AG04449 (cell line): ENCODE data around the gene CRACR2B.

Source experiments
- CTCF ChIA-PET: fragments of 350-600 bp; formaldehyde crosslinking; extraction: SDS; loops from one replicate; lab custom pipeline; 2021; ENCODE audit warnings: antibody characterized with exemption; lab: Yijun Ruan, JAX
- POLR2A ChIA-PET: fragments of 400-600, 350-600 bp; formaldehyde crosslinking; extraction: SDS; loops from one replicate; lab custom pipeline; 2020; ENCODE audit warnings: antibody characterized with exemption, inconsistent platforms; lab: Yijun Ruan, JAX
- DNase-seq: peaks from one replicate; pipeline ENCODE4 v3.0.0-alpha.2; 2010; ENCODE audit warnings: low read depth, low spot score
- H3K4me3 ChIP-seq: 2 replicates; pipeline ENCODE4 v1.5.1; 2011; ENCODE audit warnings: low read depth, mild to moderate bottlenecking, control low read depth, low read length
- TF ChIP-seq, protein P1 (sequence below): IDR thresholded peaks from one replicate; pipeline ENCODE4 v1.5.1; 2011; ENCODE audit warnings: mild to moderate bottlenecking, moderate library complexity, low read length, control low read depth, inconsistent platforms; ENCODE audit not compliant: insufficient read depth; ENCODE audit errors: missing control alignments

CRACR2B gene

GRCh38 chr11:823441-824291 lies 4.1 kb upstream of the CRACR2B start:
- DNase-seq = no peak
- CTCF ChIA-PET = interaction anchor here (1.3 kb wide), 1 partner anchor 10 kb away, joined by 4 read pairs; no protein-coding TSS in a partner anchor
- TF ChIP-seq, protein P1, sequence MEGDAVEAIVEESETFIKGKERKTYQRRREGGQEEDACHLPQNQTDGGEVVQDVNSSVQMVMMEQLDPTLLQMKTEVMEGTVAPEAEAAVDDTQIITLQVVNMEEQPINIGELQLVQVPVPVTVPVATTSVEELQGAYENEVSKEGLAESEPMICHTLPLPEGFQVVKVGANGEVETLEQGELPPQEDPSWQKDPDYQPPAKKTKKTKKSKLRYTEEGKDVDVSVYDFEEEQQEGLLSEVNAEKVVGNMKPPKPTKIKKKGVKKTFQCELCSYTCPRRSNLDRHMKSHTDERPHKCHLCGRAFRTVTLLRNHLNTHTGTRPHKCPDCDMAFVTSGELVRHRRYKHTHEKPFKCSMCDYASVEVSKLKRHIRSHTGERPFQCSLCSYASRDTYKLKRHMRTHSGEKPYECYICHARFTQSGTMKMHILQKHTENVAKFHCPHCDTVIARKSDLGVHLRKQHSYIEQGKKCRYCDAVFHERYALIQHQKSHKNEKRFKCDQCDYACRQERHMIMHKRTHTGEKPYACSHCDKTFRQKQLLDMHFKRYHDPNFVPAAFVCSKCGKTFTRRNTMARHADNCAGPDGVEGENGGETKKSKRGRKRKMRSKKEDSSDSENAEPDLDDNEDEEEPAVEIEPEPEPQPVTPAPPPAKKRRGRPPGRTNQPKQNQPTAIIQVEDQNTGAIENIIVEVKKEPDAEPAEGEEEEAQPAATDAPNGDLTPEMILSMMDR = no peak
- no peak overlapping the region for H3K4me3 ChIP-seq
- POLR2A ChIA-PET = interaction anchor here (2.0 kb wide), 1 partner anchor 11 kb away, joined by 7 read pairs; no protein-coding TSS in a partner anchor

DNA sequence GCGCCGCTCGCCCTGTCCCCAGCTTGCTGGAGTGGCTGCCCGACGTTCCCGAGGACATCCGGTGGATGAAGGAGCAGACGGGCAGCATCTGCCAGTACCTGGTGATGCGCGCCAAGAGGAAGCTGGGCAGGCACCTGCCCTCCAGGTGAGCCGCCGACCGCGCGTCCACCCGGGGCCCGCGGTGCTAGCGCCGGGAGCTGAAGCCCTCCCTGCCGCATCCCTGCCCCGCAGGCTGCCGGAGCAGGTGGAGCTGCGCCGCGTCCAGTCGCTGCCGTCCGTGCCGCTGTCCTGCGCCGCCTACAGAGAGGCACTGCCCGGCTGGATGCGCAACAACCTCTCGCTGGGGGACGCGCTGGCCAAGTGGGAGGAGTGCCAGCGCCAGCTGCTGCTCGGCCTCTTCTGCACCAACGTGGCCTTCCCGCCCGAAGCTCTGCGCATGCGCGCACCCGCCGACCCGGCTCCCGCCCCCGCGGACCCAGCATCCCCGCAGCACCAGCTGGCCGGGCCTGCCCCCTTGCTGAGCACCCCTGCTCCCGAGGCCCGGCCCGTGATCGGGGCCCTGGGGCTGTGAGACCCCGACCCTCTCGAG lies 3.3 kb upstream of the CRACR2B start:
- no peak overlapping the region for H3K4me3 ChIP-seq
- CTCF ChIA-PET = interaction anchor here (1.3 kb wide), 1 partner anchor 10 kb away, joined by 4 read pairs; no protein-coding TSS in a partner anchor
- POLR2A ChIA-PET = interaction anchor here (0.8 kb wide), 1 partner anchor 11 kb away, joined by 3 read pairs; no protein-coding TSS in a partner anchor
- DNase-seq = no peak
- TF ChIP-seq, protein P1 = no peak

- H3K4me3 ChIP-seq = no peak overlapping the region
- no peak for DNase-seq
- CTCF ChIA-PET = no interaction called here
- POLR2A ChIA-PET = interaction anchor here (0.6 to 0.8 kb wide), 2 partner anchors 10 to 17 kb away, joined by 3 read pairs; no protein-coding TSS in a partner anchor
- TF ChIP-seq, protein P1 = no peak
These were observed 2.8 kb upstream of the CRACR2B start for GRCh38 chr11:824942-825341.

- DNase-seq = no peak
- TF ChIP-seq, protein P1 = no peak
- POLR2A ChIA-PET = interaction anchor here (0.6 to 0.8 kb wide), 2 partner anchors 9 to 16 kb away, joined by 3 read pairs; no protein-coding TSS in a partner anchor
- H3K4me3 ChIP-seq = no peak overlapping the region
- CTCF ChIA-PET = no interaction called here
These were observed 2.1 kb upstream of the CRACR2B start for GRCh38 chr11:825366-826226.

DNA sequence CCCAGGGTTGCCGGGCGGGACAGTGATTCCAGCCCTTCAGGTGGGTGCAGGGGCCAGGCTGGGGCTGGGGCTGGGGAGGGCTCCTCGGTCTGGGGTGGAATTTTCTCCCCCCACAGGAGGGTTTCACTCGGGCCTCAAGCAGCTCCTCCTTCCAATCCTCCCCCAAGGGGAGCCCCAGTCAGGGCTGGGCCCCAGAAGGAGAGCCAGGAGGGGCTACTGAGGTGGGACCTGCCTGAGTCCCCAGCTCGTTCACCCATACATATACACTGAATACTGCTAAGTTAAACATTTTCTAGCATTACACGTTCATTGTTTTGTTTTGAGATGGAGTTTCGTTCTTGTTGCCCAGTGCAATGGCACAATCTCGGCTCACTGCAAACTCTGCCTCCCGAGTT lies 1.5 kb upstream of the CRACR2B start:
- no peak for DNase-seq
- CTCF ChIA-PET = no interaction called here
- TF ChIP-seq, protein P1 = no peak
- H3K4me3 ChIP-seq = no peak overlapping the region
- POLR2A ChIA-PET = no interaction called here

DNA sequence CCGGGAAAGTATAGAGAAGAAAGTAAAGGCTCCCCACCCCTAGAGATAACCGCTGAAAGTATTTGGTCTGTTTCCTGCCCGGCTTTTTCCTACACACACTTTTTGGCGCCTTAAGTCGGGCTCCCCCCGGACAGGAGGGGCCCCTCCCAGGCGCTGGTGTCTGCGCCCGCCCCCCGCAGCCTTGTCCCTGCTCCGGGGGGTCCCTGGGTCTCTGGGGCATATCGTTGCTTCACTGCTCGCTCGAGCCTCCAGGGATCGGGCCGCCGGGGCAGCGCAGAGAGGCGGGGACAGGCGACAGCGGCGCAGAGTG lies 928 bp upstream of the CRACR2B start:
- no peak for DNase-seq
- TF ChIP-seq, protein P1 = no peak
- no peak overlapping the region for H3K4me3 ChIP-seq
- CTCF ChIA-PET = no interaction called here
- POLR2A ChIA-PET = interaction anchor here (1.0 kb wide), 1 partner anchor 8 kb away, joined by 3 read pairs; the partner anchor contains the start of gene PNPLA2
